Subcutaneous adipose tissue (tissue), 4 donors: Measurements from ENCODE around the gene METRNL. TPM values are rescaled to one million over a fixed set of nuclear protein-coding genes. Genes with fewer than 3 reads are reported as not detected.

Experiments
- total RNA-seq, 4 donors: library from RNA; depleted of rRNA; stranded (reverse); fragments of >200 nt; gene quantifications; one replicate each; pipeline ENCODE4 v1.1.0, GENCODE V29; 2016
- TF ChIP-seq, protein P1 (sequence below): fragments of 450-650 bp; IDR thresholded peaks from one replicate; pipeline ENCODE4 v1.5.1; 2016; ENCODE audit warnings: low read depth, mild to moderate bottlenecking, control low read depth, antibody characterized with exemption, moderate library complexity

The METRNL gene
- total RNA-seq, 4 donors from 2014 or later: 53.5 to 114 (median 86.4) TPM

DNA sequence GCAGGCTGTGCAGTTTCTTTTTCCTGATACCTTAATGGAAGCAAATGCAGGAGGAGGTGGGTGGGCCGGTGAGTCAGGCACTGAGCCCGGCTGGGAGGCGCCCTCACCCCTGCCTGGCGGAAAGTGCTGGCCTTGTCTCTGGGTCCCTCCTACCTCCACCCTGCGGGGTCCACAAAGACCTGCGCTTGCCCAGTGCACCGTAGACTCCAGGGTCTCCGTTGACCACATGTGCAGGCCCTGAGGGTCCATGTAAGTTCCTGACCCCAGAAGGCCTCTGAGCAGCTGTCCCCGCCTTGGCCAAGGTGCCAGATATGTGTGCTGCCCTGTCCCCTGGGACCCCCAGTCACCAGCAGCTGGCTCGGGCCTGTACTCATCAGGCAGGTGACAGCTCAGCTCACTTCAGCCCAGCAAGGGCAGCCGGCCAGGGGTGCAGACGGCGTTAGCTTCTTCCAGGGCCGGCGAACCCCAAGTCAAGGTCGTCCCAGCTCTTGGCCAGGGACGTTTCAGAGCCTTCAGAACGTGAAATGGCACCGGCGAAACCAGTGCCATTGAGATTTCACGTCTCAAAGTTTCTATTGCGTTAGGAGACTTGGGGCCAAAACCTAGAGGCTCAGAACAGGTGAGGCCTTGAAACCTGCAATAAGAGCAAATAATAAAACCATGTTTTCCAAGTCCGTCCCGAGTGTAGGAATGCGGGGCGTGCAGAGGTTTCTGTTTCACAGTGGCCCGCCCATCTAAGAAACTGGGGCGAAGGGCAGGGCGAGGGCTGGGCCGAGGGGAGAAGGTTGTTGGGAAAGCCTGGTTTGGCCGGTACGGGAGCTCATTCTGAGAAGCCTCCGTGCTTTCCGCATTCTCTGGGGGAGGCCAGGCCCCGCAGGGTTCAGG lies 12.1 kb downstream of the METRNL start:
- TF ChIP-seq, protein P1, sequence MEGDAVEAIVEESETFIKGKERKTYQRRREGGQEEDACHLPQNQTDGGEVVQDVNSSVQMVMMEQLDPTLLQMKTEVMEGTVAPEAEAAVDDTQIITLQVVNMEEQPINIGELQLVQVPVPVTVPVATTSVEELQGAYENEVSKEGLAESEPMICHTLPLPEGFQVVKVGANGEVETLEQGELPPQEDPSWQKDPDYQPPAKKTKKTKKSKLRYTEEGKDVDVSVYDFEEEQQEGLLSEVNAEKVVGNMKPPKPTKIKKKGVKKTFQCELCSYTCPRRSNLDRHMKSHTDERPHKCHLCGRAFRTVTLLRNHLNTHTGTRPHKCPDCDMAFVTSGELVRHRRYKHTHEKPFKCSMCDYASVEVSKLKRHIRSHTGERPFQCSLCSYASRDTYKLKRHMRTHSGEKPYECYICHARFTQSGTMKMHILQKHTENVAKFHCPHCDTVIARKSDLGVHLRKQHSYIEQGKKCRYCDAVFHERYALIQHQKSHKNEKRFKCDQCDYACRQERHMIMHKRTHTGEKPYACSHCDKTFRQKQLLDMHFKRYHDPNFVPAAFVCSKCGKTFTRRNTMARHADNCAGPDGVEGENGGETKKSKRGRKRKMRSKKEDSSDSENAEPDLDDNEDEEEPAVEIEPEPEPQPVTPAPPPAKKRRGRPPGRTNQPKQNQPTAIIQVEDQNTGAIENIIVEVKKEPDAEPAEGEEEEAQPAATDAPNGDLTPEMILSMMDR: no peak

DNA sequence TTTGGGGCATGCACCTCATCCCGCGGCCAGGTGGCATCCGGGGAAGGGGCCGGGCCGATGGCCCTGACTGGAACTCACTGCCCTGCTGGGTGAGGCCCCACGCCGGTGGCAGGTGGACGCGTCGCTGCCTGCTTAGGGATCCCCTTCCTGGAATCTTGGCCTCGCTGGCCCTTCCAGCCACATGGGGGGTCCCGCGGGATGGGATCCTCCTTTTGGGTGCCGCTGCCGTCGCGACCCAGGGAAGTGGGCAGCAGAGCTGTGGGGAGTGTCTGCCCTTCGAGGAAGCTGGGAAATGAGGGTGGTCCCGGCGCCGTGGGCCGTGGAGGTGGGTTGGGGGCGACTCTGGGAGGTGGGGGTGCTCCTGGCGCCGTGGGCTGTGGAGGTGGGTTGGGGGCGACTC lies 12.8 kb downstream of the METRNL start:
- TF ChIP-seq, protein P1: no peak

DNA sequence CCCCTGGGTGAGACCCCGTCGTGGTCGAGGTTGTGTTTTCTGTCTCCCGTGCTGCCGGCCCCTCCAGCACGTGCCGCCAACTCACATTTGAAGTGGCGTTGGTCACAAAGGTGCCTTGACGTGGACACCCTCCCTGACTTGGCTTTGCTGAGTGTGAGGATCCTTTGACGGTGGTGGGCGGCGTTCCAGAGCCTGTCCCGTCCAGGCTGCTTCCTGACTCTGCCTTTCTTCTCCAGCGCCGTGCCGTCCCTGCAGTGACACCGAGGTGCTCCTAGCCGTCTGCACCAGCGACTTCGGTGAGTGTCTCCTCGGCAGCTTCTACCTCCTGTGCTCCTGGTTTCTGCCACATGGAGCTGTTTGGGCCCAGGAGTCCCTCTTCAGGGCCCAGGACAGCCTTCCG lies 13.5 kb downstream of the METRNL start:
- TF ChIP-seq, protein P1: no peak

DNA sequence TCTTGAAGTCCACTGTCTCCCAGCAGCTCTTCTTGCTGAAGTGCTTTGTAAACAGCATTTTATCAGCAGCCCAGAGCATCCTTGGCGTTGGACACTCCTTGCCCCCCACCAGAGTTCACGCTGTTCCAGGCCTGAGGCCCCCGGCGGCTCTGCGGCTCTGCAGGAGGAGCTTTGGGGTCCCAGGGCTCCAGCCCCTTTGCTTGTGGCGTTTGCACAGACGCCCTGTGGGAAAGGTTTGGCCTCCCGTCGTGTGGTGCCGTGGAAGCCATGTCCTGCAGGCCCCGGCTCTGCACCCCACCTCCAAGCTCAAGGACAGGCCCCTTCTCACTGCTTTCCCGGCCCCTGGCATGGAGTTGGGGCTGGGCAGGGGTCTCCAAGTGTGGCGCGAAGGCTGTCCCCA lies 14.1 kb downstream of the METRNL start:
- TF ChIP-seq, protein P1: no peak

DNA sequence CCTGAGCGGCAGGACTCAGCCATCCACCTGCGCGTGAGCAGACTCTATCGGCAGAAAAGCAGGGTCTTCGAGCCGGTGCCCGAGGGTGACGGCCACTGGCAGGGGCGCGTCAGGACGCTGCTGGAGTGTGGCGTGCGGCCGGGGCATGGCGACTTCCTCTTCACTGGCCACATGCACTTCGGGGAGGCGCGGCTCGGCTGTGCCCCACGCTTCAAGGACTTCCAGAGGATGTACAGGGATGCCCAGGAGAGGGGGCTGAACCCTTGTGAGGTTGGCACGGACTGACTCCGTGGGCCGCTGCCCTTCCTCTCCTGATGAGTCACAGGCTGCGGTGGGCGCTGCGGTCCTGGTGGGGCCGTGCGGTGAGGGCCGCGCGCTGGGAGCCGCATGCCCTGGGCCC lies 14.9 kb downstream of the METRNL start:
- TF ChIP-seq, protein P1: no peak

DNA sequence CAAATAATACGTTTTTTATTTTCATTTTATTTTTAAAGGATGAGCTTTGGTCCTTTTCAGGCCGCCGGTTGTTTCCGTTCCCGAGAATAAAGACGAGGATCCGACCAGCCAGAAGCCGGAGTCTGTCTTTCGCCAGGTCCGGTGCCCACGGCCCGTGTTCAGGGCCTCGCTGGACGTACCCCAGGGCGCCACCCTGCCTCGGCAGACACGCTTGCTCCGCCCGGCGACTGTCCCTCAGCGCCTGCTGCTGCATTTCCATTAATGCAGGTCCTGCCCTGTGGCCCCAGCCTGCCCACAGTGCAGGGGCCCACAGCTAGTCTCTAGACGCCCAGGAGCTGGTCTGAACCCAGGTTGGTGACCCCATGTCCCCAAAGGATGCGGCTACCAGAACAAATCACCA lies 15.6 kb downstream of the METRNL start:
- TF ChIP-seq, protein P1: no peak

DNA sequence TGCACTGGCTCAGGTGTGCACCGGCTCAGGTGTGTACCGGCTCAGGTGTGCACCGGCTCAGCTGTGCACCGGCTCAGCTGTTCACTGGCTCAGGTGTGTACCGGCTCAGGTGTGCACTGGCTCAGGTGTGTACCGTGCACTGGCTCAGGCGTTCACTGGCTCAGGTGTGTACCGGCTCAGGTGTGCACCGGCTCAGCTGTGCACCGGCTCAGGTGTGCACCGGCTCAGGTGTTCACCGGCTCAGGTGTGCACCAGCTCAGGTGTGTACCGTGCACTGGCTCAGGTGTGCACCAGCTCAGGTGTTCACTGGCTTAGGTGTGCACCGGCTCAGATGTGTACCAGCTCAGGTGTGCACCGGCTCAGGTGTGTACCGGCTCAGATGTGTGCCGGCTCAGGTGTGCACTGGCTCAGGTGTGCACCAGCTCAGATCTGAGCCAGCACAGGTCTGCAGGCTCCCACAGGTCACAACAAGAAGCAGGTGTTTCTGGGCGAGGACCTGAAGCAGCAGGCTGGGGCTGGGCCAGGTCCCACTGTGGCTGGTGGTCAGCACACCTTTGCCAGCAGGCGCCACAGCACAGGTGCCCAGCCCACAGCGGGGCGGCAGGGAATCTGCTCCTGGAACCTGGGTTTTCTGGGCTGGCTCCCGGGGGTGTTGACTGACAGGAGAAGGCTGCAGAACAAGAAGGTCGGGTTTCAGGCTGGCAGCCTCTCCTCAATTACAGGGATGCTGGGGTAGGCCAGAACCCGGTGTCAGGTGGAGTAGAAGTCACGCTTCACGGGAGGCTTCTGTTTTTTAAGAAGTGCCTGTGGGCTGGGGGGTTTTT lies 17.2 kb downstream of the METRNL start:
- TF ChIP-seq, protein P1: no peak
